ENCODE data around the gene ZNF831. TPM values are rescaled to one million over a fixed set of nuclear protein-coding genes. Genes with fewer than 3 reads are reported as not detected.

ZNF831 gene
- total RNA-seq, 5 donors from 2014 or later (not counting 1 experiment from before 2014, with no cell fraction given): 23.1 to 48.0 (median 29.7) TPM

DNA sequence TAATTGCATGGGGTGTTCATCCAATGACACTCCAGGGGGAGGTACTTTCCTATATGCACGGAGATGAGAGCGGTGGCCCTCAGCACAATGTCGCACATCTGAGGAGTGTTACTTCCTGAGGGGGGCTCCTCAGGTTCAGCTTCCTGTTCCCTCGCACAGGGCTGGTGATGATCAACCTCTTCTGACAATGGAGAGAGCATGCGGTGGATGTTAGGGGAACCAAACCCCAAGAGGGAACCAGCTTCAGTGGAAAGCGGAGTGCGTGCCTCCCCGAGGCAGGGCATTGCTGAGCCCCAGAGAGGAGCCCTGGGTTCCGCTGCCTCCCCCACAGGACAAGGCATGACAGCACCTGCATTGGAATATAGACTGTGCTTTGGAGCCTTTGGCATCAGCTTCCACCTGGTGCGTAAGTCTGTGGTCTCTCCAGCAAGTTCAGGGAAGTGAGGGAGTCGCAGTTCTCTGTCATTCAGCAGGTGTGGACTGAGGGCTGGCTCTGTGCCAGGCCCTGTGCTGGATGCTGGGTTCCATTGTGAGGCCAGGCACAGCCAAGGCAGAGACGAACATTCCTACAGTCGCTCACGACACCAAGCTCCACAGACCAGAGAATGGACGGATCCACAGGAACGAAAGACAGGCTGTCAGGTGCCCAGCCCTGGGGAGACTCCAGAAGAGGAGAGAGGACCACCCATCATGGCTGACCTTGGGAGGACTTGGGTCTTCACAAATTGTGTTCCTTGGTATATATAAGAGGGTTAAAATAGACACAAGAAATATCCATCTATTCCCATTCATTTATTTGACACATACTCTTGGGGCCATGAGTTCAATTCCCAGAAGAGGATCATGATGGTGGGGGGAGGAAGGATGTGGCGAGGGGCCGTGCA lies 3.9 kb upstream of the ZNF831 start:
- ATAC-seq (replicated peaks in 1 of 4) (peak; percentile 81 to 90 (median 85)), DNase-seq (peak; percentile 44 to 92 (median 83))
- peak overlapping the region; percentile 82 to 89 (median 87) for H3K4me3 Mint-ChIP-seq
- H3K4me1 Mint-ChIP-seq: peaks cover 85 to 89% (median 87%) of the 10 kb centered on the region in 3 donors
- CTCF ChIA-PET: interaction anchor here (1.1 to 1.4 kb wide), 9 partner anchors 9 to 72 kb away, joined by 3 to 10 read pairs (median 4); no protein-coding TSS in a partner anchor
- no peaks in the 10 kb centered on the region for H3K27me3 Mint-ChIP-seq
- Histone ChIP-seq H3K4me1 (ENCODE audit: control insufficient read depth in 1 of 2, extremely low read depth in 1 of 2, insufficient read depth in 2 of 2, low read length in 2 of 2) (peaks cover 51 to 59% of the 10 kb centered on the region in 2 experiments), H3K36me3 (ENCODE audit: control insufficient read depth in 2 of 2, extremely low read depth in 1 of 2, insufficient read depth in 1 of 2, low read length in 1 of 2) (no peaks in the 10 kb centered on the region), H3K27ac (ENCODE audit: low read length) (peak overlapping the region; percentile 96), H3K4me3 (ENCODE audit: control insufficient read depth in 1 of 2, extremely low read depth in 1 of 2, low read length in 1 of 2) (peak overlapping the region; percentile 1 to 73), H3K27me3 (replicated peaks in 1 of 2; ENCODE audit: control insufficient read depth in 2 of 2, extremely low read depth in 1 of 2, insufficient read depth in 2 of 2, low read length in 1 of 2) (no peaks in the 10 kb centered on the region), H3K9me3 (no peaks in the 10 kb centered on the region)
- 14% methylated on average over 14 of the region's 18 CpGs for WGBS (ENCODE audit: insufficient coverage)
- peaks cover 12% of the 10 kb centered on the region for H3K36me3 Mint-ChIP-seq
- peak overlapping the region; percentile 99 for H3K27ac Mint-ChIP-seq
- POLR2A ChIA-PET: interaction anchor here (0.6 to 3.1 kb wide), 15 partner anchors 9 to 1540 kb away, joined by 3 to 29 read pairs (median 4); partner anchors contain the start of gene ZBP1 (in 1 of the 2)
- no peaks in the 10 kb centered on the region for H3K9me3 Mint-ChIP-seq

DNA sequence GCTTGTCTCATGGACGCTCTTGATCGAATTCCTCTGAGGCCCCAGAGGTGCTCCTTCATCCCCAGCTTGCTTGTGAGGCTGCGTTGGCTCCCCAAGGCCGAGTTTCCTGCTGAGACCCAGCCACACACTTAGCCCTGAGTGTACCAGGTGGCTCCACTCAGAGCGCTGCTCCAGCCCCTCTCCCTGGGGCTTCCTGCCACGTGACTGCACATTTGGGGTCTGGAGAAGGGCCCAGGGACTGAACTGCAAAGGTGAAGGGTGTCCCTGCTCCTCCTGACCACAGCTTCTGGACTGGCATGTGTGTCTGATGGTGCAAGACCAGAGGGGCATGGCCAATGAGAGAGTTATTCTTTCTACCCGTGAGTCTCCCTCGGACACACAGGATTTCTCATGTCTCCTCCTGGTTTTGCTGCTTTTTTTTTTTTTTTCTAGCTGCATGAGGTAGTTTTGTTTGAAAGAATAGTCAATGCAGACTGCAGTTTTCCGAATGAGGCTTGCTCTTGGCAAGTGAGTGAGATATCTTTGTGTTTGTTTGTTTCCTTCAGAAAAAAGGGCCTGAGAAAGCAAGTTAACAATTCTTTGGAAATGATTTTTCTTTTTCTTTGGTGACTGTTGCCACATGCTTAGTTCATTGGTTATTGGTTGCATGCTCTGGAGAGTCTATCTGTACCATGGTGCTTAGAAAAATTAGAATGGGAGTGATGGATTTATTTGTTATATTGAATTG lies 3.1 kb upstream of the ZNF831 start:
- H3K36me3 Mint-ChIP-seq: peaks cover 5% of the 10 kb centered on the region

DNA sequence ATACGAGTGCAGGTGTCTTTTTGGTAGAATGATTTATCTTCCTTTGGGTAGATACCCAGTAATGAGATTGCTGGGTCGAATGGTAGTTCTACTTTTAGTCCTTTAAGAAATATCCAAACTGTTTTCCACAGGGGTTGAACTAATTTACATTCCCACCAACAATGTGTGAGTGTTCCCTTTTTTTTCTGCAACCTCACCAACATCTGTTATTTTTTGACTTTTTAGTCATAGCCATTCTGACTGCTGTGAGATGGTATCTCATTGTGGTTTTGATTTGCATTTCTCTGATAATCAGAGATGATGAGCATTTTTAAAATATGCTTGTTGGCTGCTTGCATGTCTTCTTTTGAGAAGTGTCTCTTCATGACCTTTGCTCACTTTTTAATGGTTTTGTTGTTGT lies 1.9 kb upstream of the ZNF831 start:
- peaks cover 57 to 61% of the 10 kb centered on the region in 2 experiments for H3K4me1 ChIP-seq (ENCODE audit: control insufficient read depth in 1 of 2, extremely low read depth in 1 of 2, insufficient read depth in 2 of 2, low read length in 2 of 2)
- no CpG with 5 or more reads among the region's 2 CpGs for WGBS (ENCODE audit: insufficient coverage)
- H3K4me3 ChIP-seq (ENCODE audit: control insufficient read depth in 1 of 2, extremely low read depth in 1 of 2, low read length in 1 of 2): peak overlapping the region in 1 of 2 donors; percentile 73
- DNase-seq (peak in 1 of 35 experiments; percentile 54), ATAC-seq (replicated peaks in 1 of 4) (peak in 3 of 4 experiments; percentile 9 to 19 (median 13))
- Mint-ChIP-seq H3K4me1 (peaks cover 90 to 93% (median 91%) of the 10 kb centered on the region in 3 donors), H3K27me3 (no peaks in the 10 kb centered on the region), H3K36me3 (peaks cover 3% of the 10 kb centered on the region), H3K4me3 (peak overlapping the region; percentile 82 to 89 (median 87)), H3K27ac (peak overlapping the region; percentile 99), H3K9me3 (no peaks in the 10 kb centered on the region)
- ChIA-PET CTCF (no interaction called here), POLR2A (interaction anchor here in 1 of 2 donors (0.7 kb wide), 1 partner anchor 118 kb away, joined by 3 read pairs; no protein-coding TSS in a partner anchor)
- H3K27me3 ChIP-seq (replicated peaks in 1 of 2; ENCODE audit: control insufficient read depth in 2 of 2, extremely low read depth in 1 of 2, insufficient read depth in 2 of 2, low read length in 1 of 2): no peaks in the 10 kb centered on the region
- peak overlapping the region; percentile 96 for H3K27ac ChIP-seq (ENCODE audit: low read length)
- no peaks in the 10 kb centered on the region for H3K36me3 ChIP-seq (ENCODE audit: control insufficient read depth in 2 of 2, extremely low read depth in 1 of 2, insufficient read depth in 1 of 2, low read length in 1 of 2)
- H3K9me3 ChIP-seq: no peaks in the 10 kb centered on the region

More for the DNA sequence above, 3.1 kb upstream of the ZNF831 start:
- Histone ChIP-seq H3K4me3 (ENCODE audit: control insufficient read depth in 1 of 2, extremely low read depth in 1 of 2, low read length in 1 of 2) (peak overlapping the region; percentile 40 to 73), H3K27me3 (replicated peaks in 1 of 2; ENCODE audit: control insufficient read depth in 2 of 2, extremely low read depth in 1 of 2, insufficient read depth in 2 of 2, low read length in 1 of 2) (no peaks in the 10 kb centered on the region), H3K9me3 (no peaks in the 10 kb centered on the region), H3K4me1 (ENCODE audit: control insufficient read depth in 1 of 2, extremely low read depth in 1 of 2, insufficient read depth in 2 of 2, low read length in 2 of 2) (peaks cover 50 to 59% of the 10 kb centered on the region in 2 experiments), H3K27ac (ENCODE audit: low read length) (peak overlapping the region; percentile 96), H3K36me3 (ENCODE audit: control insufficient read depth in 2 of 2, extremely low read depth in 1 of 2, insufficient read depth in 1 of 2, low read length in 1 of 2) (no peaks in the 10 kb centered on the region)
- ChIA-PET CTCF (interaction anchor here (0.6 kb wide), 2 partner anchors 17 to 94 kb away, joined by 3 to 4 read pairs; no protein-coding TSS in a partner anchor), POLR2A (interaction anchor here (0.5 to 3.1 kb wide), 6 partner anchors 8 to 117 kb away, joined by 3 to 29 read pairs (median 4); no protein-coding TSS in a partner anchor)
- no peaks in the 10 kb centered on the region for H3K27me3 Mint-ChIP-seq
- ATAC-seq (replicated peaks in 1 of 4): no peak
- H3K9me3 Mint-ChIP-seq: no peaks in the 10 kb centered on the region
- peaks cover 85 to 89% (median 87%) of the 10 kb centered on the region in 3 donors for H3K4me1 Mint-ChIP-seq
- WGBS (ENCODE audit: insufficient coverage): 16% methylated on average over 7 of the region's 9 CpGs
- peak overlapping the region; percentile 99 for H3K27ac Mint-ChIP-seq
- H3K4me3 Mint-ChIP-seq: peak overlapping the region; percentile 82 to 89 (median 87)
- peak in 2 of 35 experiments; percentile 29 to 47 for DNase-seq

DNA sequence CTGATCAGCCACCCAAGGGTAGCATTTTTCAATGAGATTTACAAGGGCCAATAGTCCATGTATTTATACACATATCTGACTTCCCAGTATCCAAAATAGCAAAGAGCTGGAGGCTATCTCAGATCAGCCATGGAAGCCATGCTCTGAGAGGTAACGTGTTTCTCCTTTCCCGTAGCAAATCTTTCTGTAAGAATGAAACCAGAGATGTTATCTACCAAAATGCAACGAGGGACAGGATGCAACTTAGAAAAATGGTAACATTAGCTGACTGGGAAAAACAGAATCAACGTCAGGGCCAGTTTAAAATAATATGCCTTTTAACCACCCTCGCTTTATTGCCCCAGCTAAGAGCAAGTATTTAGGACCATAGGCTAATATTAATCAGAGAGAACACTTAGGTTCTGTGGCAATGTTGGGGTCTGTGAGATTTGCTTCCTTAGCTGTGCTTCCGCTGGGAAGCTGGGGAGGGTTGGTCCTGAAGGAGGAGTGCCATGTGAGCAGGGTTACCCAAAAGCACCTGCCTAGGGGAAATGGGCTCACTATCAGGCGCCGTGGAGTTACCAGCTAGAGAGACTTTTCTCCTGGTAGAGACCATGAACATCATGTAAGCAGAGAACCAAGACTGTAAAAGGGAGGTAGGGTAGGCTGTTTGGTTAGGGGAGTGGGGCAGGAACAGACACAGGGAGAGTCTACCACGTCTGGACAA lies 1.2 kb downstream of the ZNF831 start:
- Mint-ChIP-seq H3K27ac (peak overlapping the region; percentile 99), H3K9me3 (no peaks in the 10 kb centered on the region), H3K4me1 (peaks cover 88 to 98% (median 93%) of the 10 kb centered on the region in 3 donors), H3K36me3 (peaks cover 12% of the 10 kb centered on the region), H3K4me3 (peak overlapping the region; percentile 82 to 87 (median 85)), H3K27me3 (no peaks in the 10 kb centered on the region)
- H3K27ac ChIP-seq (ENCODE audit: low read length): peak overlapping the region; percentile 96
- peak in 4 of 35 experiments; percentile 19 to 70 (median 44) for DNase-seq
- peaks cover 41 to 53% of the 10 kb centered on the region in 2 experiments for H3K4me1 ChIP-seq (ENCODE audit: control insufficient read depth in 1 of 2, extremely low read depth in 1 of 2, insufficient read depth in 2 of 2, low read length in 2 of 2)
- peak overlapping the region; percentile 26 to 53 for H3K4me3 ChIP-seq (ENCODE audit: control insufficient read depth in 1 of 2, extremely low read depth in 1 of 2, low read length in 1 of 2)
- no peaks in the 10 kb centered on the region for H3K9me3 ChIP-seq
- peak in 2 of 4 experiments; percentile 21 to 25 for ATAC-seq (replicated peaks in 1 of 4)
- no peaks in the 10 kb centered on the region for H3K36me3 ChIP-seq (ENCODE audit: control insufficient read depth in 2 of 2, extremely low read depth in 1 of 2, insufficient read depth in 1 of 2, low read length in 1 of 2)
- H3K27me3 ChIP-seq (replicated peaks in 1 of 2; ENCODE audit: control insufficient read depth in 2 of 2, extremely low read depth in 1 of 2, insufficient read depth in 2 of 2, low read length in 1 of 2): no peaks in the 10 kb centered on the region
- ChIA-PET CTCF (interaction anchor here (0.9 to 4.6 kb wide), 10 partner anchors 10 to 77 kb away, joined by 3 to 22 read pairs (median 5); no protein-coding TSS in a partner anchor), POLR2A (interaction anchor here (0.5 to 3.4 kb wide), 10 partner anchors 8 to 43 kb away, joined by 3 to 95 read pairs (median 6); no protein-coding TSS in a partner anchor)
- WGBS (ENCODE audit: insufficient coverage): 7% methylated on average over 4 of the region's 9 CpGs

DNA sequence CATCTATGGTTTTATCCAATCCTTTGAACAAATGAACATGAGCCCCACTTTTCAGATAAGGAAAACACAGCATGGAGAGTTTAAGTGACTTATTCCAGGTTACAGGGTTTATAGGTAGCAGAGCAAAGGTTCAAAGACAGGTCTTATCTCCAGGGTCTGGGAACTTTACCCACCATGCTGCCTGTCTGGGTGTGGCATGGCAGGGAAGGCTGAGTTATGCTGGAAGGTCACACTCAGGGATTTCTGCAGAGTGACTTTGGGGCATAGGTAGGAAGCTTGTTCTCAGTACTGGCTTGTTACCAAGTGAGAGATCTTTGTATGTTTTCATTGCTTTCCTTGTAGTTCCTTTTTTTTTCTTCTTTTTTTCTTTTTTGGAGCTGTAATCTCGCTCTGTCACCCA lies 1.8 kb downstream of the ZNF831 start:
- no peak for ATAC-seq (replicated peaks in 1 of 4)

More for the DNA sequence above, 1.8 kb downstream of the ZNF831 start:
- H3K27ac ChIP-seq (ENCODE audit: low read length): peak overlapping the region; percentile 96
- Mint-ChIP-seq H3K4me1 (peaks cover 88 to 98% (median 93%) of the 10 kb centered on the region in 3 donors), H3K4me3 (peak overlapping the region; percentile 82 to 87 (median 85)), H3K27ac (peak overlapping the region; percentile 99), H3K27me3 (no peaks in the 10 kb centered on the region), H3K36me3 (peaks cover 17% of the 10 kb centered on the region), H3K9me3 (no peaks in the 10 kb centered on the region)
- H3K9me3 ChIP-seq: no peaks in the 10 kb centered on the region
- no peaks in the 10 kb centered on the region for H3K27me3 ChIP-seq (replicated peaks in 1 of 2; ENCODE audit: control insufficient read depth in 2 of 2, extremely low read depth in 1 of 2, insufficient read depth in 2 of 2, low read length in 1 of 2)
- peak overlapping the region in 1 of 2 donors; percentile 53 for H3K4me3 ChIP-seq (ENCODE audit: control insufficient read depth in 1 of 2, extremely low read depth in 1 of 2, low read length in 1 of 2)
- DNase-seq: peak in 2 of 35 experiments; percentile 34 to 37
- H3K4me1 ChIP-seq (ENCODE audit: control insufficient read depth in 1 of 2, extremely low read depth in 1 of 2, insufficient read depth in 2 of 2, low read length in 2 of 2): peaks cover 35 to 47% of the 10 kb centered on the region in 2 experiments
- ChIA-PET CTCF (interaction anchor here in 1 of 2 donors (0.6 to 4.6 kb wide), 9 partner anchors 9 to 93 kb away, joined by 3 to 22 read pairs (median 6); no protein-coding TSS in a partner anchor), POLR2A (interaction anchor here (0.5 to 3.4 kb wide), 12 partner anchors 8 to 122 kb away, joined by 3 to 95 read pairs (median 5); no protein-coding TSS in a partner anchor)
- H3K36me3 ChIP-seq (ENCODE audit: control insufficient read depth in 2 of 2, extremely low read depth in 1 of 2, insufficient read depth in 1 of 2, low read length in 1 of 2): no peaks in the 10 kb centered on the region
- no CpG with 5 or more reads among the region's 1 CpG for WGBS (ENCODE audit: insufficient coverage)

Measured in T-cell (primary cell).